Measurements from ENCODE around the gene CCDC12. TPM values are rescaled to one million over a fixed set of nuclear protein-coding genes. Genes with fewer than 3 reads are reported as not detected.
A peak's percentile ranks its signal among the peaks of the same experiment; 100 is the strongest.

Gene CCDC12
- total RNA-seq, 1 experiment from 2014 or later, result 27.0 TPM

GRCh38 chr3:47012342-47013230, 36.0 kb upstream of the CCDC12 start:
- H3K9me3 ChIP-seq (replicated peaks), result no peaks in the 10 kb centered on the region; the same call in 1 of the 2 replicates

GRCh38 chr3:47011371-47011770, 34.8 kb upstream of the CCDC12 start:
- Histone ChIP-seq H3K27ac (no peak overlapping the region), H3K27me3 (replicated peaks) (no peaks in the 10 kb centered on the region), H3K4me1 (replicated peaks) (peaks cover 21% of the 10 kb centered on the region), H3K36me3 (peaks cover 19% of the 10 kb centered on the region), H3K4me3 (no peak overlapping the region), H3K9me3 (replicated peaks) (no peaks in the 10 kb centered on the region; the same call in 1 of the 2 replicates)
- DNase-seq (ENCODE audit: low read depth in 1 of 2, low spot score in 2 of 2), result peak in 1 of 2 experiments; percentile 33

More at GRCh38 chr3:47012342-47013230, 36.0 kb upstream of the CCDC12 start:
- H3K27ac ChIP-seq, result no peak overlapping the region
- H3K27me3 ChIP-seq (replicated peaks), result no peaks in the 10 kb centered on the region
- H3K4me1 ChIP-seq (replicated peaks), result peaks cover 34% of the 10 kb centered on the region
- DNase-seq (ENCODE audit: low read depth in 1 of 2, low spot score in 2 of 2), result no peak
- no peak overlapping the region for H3K4me3 ChIP-seq
- H3K36me3 ChIP-seq, result peaks cover 30% of the 10 kb centered on the region

- no peak for DNase-seq (ENCODE audit: low read depth in 1 of 2, low spot score in 2 of 2)
- H3K36me3 ChIP-seq, result peaks cover 15% of the 10 kb centered on the region
- H3K9me3 ChIP-seq (replicated peaks), result no peaks in the 10 kb centered on the region; the same call in 1 of the 2 replicates
- peaks cover 17% of the 10 kb centered on the region for H3K4me1 ChIP-seq (replicated peaks)
- H3K27me3 ChIP-seq (replicated peaks), result no peaks in the 10 kb centered on the region
- no peak overlapping the region for H3K4me3 ChIP-seq
- H3K27ac ChIP-seq, result no peak overlapping the region
Observed at GRCh38 chr3:47010910-47011309, 34.4 kb upstream of the CCDC12 start.

GRCh38 chr3:47010111-47010712, 33.7 kb upstream of the CCDC12 start:
- H3K36me3 ChIP-seq, result peaks cover 11% of the 10 kb centered on the region
- peak overlapping the region; percentile 48 for H3K4me3 ChIP-seq
- H3K4me1 ChIP-seq (replicated peaks), result peaks cover 17% of the 10 kb centered on the region
- H3K9me3 ChIP-seq (replicated peaks), result no peaks in the 10 kb centered on the region; the same call in 1 of the 2 replicates
- no peaks in the 10 kb centered on the region for H3K27me3 ChIP-seq (replicated peaks)
- DNase-seq (ENCODE audit: low read depth in 1 of 2, low spot score in 2 of 2), result no peak
- peak overlapping the region; percentile 96 for H3K27ac ChIP-seq

GRCh38 chr3:47009225-47010110, 32.9 kb upstream of the CCDC12 start:
- Histone ChIP-seq H3K4me1 (replicated peaks) (peaks cover 17% of the 10 kb centered on the region), H3K9me3 (replicated peaks) (no peaks in the 10 kb centered on the region; the same call in 1 of the 2 replicates), H3K36me3 (peaks cover 9% of the 10 kb centered on the region), H3K27me3 (replicated peaks) (no peaks in the 10 kb centered on the region), H3K27ac (peak overlapping the region; percentile 96), H3K4me3 (peak overlapping the region; percentile 48)
- DNase-seq (ENCODE audit: low read depth in 1 of 2, low spot score in 2 of 2), result peak; percentile 89 to 90

GRCh38 chr3:47008851-47009224, 32.3 kb upstream of the CCDC12 start:
- H3K9me3 ChIP-seq (replicated peaks), result no peaks in the 10 kb centered on the region; the same call in 1 of the 2 replicates
- no peak for DNase-seq (ENCODE audit: low read depth in 1 of 2, low spot score in 2 of 2)
- no peaks in the 10 kb centered on the region for H3K27me3 ChIP-seq (replicated peaks)
- peaks cover 3% of the 10 kb centered on the region for H3K36me3 ChIP-seq
- peaks cover 17% of the 10 kb centered on the region for H3K4me1 ChIP-seq (replicated peaks)
- H3K4me3 ChIP-seq, result peak overlapping the region; percentile 48
- H3K27ac ChIP-seq, result no peak overlapping the region

GRCh38 chr3:47008234-47008796, 31.8 kb upstream of the CCDC12 start:
- H3K27ac ChIP-seq, result no peak overlapping the region
- no peaks in the 10 kb centered on the region for H3K27me3 ChIP-seq (replicated peaks)
- DNase-seq (ENCODE audit: low read depth in 1 of 2, low spot score in 2 of 2), result no peak
- peaks cover 3% of the 10 kb centered on the region for H3K36me3 ChIP-seq
- H3K4me1 ChIP-seq (replicated peaks), result peaks cover 17% of the 10 kb centered on the region
- no peak overlapping the region for H3K4me3 ChIP-seq
- H3K9me3 ChIP-seq (replicated peaks), result no peaks in the 10 kb centered on the region; the same call in 1 of the 2 replicates

GRCh38 chr3:47007482-47008233, 31.1 kb upstream of the CCDC12 start:
- DNase-seq (ENCODE audit: low read depth in 1 of 2, low spot score in 2 of 2), result no peak
- no peak overlapping the region for H3K4me3 ChIP-seq
- H3K9me3 ChIP-seq (replicated peaks), result no peaks in the 10 kb centered on the region; the same call in 1 of the 2 replicates
- no peak overlapping the region for H3K27ac ChIP-seq
- no peaks in the 10 kb centered on the region for H3K27me3 ChIP-seq (replicated peaks)
- H3K36me3 ChIP-seq, result peaks cover 3% of the 10 kb centered on the region
- H3K4me1 ChIP-seq (replicated peaks), result peaks cover 17% of the 10 kb centered on the region

- Histone ChIP-seq H3K9me3 (replicated peaks) (no peaks in the 10 kb centered on the region; the same call in 1 of the 2 replicates), H3K27ac (no peak overlapping the region), H3K4me3 (no peak overlapping the region), H3K36me3 (peaks cover 3% of the 10 kb centered on the region; the same call in 1 of the 2 replicates), H3K27me3 (replicated peaks) (no peaks in the 10 kb centered on the region), H3K4me1 (replicated peaks) (peaks cover 17% of the 10 kb centered on the region)
- DNase-seq (ENCODE audit: low read depth in 1 of 2, low spot score in 2 of 2), result no peak
Observed at GRCh38 chr3:47007001-47007400, 30.5 kb upstream of the CCDC12 start.

GRCh38 chr3:47006145-47006651, 29.7 kb upstream of the CCDC12 start:
- Histone ChIP-seq H3K27me3 (replicated peaks) (no peaks in the 10 kb centered on the region), H3K4me3 (no peak overlapping the region), H3K36me3 (peaks cover 3% of the 10 kb centered on the region; the same call in 1 of the 2 replicates), H3K9me3 (replicated peaks) (no peaks in the 10 kb centered on the region; the same call in 1 of the 2 replicates), H3K27ac (no peak overlapping the region), H3K4me1 (replicated peaks) (peaks cover 17% of the 10 kb centered on the region)
- DNase-seq (ENCODE audit: low read depth in 1 of 2, low spot score in 2 of 2), result no peak

- Histone ChIP-seq H3K9me3 (replicated peaks) (no peaks in the 10 kb centered on the region; the same call in 1 of the 2 replicates), H3K4me3 (no peak overlapping the region), H3K27me3 (replicated peaks) (no peaks in the 10 kb centered on the region), H3K27ac (no peak overlapping the region), H3K36me3 (peaks cover 3% of the 10 kb centered on the region; the same call in 1 of the 2 replicates), H3K4me1 (replicated peaks) (peaks cover 21% of the 10 kb centered on the region)
- DNase-seq (ENCODE audit: low read depth in 1 of 2, low spot score in 2 of 2), result no peak
Observed at GRCh38 chr3:47005212-47006144, 28.9 kb upstream of the CCDC12 start.
